NCI-H2227 (cell line): ENCODE results near the gene TIMM17A.

ENCODE experiments used
- DNase-seq: peaks from one replicate; lab custom pipeline; 2025; ENCODE audit not compliant: unreplicated experiment; lab: John Stamatoyannopoulos, UW

Gene TIMM17A

DNA sequence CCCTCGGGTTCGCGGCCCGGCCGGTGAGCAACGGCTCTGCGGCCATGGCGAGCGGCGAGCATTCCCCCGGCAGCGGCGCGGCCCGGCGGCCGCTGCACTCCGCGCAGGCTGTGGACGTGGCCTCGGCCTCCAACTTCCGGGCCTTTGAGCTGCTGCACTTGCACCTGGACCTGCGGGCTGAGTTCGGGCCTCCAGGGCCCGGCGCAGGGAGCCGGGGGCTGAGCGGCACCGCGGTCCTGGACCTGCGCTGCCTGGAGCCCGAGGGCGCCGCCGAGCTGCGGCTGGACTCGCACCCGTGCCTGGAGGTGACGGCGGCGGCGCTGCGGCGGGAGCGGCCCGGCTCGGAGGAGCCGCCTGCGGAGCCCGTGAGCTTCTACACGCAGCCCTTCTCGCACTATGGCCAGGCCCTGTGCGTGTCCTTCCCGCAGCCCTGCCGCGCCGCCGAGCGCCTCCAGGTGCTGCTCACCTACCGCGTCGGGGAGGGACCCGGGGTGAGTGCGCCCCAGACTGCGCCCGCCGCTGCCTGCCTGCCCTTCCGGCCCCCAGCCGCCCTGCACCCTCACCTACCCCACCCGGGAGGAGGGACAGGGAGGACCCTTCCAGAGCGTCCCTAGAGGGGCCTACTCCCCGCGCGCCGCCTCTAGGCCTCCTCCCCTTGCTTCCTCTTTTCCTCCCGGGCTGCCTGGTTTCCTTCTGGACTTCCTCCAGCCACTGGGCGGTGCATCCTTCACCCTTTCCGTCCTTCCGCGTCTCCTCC is 27.5 kb downstream of the TIMM17A start, which contains the start of gene RNPEP:
Gene RNPEP (plus strand): TSS at position 26 of the 757 bp plus-strand sequence. CDS start 19 bp downstream, at position 45.
- peak; percentile 76 for DNase-seq

DNA sequence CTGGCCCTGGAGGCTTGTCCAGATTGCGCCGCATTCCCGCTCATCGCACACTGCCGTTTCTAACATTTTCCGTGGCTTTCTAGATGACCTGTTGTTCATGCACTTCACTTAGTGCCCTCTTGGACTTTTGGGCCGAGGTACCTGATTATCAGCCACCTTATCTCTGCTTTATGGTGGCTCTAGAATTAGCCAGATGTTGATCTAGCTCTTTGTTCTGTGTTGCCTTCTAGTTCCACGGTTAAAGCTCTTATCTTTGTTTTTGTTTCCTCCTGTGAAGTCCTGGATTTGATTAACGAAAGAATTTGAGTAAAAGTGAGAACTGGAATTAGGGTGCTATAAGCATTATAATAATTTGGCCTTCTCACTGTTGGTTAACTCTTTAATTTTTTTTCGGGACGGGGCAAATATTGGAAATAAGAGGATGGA is 28.1 kb downstream of the TIMM17A start:
- DNase-seq: no peak

DNA sequence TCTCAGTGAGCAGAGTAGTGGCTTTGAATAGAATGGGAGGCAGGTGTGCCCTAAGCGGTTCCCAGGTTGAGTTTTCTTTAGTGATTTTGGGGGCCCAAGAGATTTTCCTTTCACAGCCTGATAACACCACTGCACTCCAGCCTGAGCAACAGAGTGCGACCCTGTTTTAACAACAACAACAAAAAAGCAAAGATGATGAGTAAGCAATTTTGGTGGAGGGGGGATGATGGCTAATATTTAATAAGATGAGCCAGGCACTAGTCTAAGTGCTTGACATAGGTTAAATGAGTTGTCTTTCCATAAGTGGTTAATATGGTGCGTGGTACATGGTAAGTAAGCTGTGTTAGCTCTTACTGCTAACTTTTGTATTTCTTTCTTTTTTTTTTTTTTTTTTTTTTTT is 29.1 kb downstream of the TIMM17A start:
- DNase-seq: no peak

DNA sequence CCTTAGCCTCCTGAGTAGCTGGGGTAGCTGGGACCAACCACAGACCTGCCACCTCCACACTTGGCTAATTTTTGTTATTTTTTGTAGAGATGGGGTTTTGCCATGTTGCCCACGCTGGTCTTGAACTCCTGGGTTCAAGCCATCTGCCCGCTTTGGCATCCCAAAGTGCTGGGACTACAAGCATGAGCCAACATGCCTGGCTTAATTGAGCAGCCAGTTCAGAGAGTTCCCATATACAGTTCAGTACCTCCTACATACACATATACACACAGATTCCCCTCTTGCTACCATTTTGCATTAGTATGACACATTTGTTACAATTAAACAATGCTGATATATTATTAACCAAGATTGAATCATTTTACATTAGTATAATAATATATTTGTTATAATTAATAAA is 30.1 kb downstream of the TIMM17A start:
- no peak for DNase-seq

DNA sequence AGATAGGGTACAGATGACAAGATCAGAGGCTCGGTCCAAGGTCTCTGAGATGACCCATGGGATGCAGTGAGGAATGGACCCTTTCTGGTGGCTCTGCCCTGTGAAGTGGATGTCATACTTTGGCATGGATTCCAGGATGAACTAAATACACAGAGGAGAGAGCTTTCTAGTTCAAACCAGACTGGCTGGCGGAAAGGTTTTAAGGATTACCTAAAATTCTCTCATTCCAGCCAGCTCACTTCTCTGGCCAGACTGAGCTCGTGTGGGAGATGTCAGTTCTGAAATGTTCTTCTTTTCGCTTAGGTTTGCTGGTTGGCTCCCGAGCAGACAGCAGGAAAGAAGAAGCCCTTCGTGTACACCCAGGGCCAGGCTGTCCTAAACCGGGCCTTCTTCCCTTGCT is 33.3 kb downstream of the TIMM17A start:
- no peak for DNase-seq

DNA sequence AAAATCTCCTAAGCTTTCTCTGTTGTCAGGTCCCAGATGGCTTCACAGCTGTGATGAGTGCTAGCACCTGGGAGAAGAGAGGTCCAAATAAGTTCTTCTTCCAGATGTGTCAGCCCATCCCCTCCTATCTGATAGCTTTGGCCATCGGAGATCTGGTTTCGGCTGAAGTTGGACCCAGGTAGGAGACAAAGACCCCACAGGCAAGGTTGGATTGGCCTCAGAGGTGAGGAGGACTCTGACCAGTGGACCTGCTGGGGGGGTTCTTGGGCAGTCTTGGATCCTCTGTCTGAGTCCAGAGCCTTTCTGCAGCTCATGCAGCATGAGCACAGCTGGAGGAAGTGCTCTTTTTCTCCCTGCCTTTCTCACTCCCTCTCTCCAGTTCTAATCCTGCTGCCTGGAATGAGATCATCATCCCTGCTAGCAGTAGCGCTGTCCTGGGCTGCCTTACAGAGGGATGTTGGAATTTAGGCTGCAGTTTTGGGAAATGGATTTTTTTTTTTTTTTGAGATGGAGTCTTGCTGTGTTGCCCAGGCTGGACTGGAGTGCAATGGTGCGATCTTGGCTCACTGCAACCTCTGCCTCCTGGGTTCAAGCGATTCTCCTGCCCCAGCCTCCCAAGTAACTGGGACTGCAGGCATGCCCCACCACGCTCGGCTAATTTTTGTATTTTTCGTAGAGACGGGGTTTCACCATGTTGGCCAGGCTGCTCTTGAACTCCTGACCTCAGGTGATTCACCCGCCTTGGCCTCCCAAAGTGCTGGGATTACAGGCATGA is 34.2 kb downstream of the TIMM17A start:
- DNase-seq: no peak

- no peak for DNase-seq
Measured at GRCh38 chr1:201990427-201990826, 35.1 kb downstream of the TIMM17A start.

DNA sequence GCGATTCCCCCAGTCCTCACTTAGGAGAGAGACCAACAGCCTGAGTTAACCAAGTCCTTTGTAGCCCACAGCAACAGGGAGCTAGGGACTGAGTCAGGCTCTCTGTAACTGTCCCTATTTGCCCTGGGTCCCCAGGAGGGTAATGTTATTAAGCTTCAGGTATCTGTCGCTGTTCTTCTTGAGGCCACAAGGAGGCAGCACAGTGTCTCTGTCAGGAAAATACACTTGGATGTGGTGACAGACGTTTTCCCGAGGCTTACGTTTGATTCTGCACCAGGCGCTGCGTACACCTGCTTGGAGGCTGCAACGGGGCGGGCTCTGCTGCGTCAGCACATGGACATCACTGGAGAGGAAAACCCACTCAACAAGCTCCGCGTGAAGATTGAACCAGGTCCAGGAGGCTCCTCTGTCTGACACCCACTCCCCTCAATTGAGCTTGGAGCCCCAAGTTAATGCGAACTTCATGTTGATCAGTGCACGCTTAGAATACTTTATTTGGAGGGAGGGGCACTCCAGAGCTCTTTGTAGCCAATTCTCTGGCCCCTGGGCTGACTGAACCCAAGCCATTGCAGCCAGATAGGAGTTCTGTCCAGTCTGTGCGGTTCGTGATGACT is 44.4 kb downstream of the TIMM17A start:
- DNase-seq: peak; percentile 66

DNA sequence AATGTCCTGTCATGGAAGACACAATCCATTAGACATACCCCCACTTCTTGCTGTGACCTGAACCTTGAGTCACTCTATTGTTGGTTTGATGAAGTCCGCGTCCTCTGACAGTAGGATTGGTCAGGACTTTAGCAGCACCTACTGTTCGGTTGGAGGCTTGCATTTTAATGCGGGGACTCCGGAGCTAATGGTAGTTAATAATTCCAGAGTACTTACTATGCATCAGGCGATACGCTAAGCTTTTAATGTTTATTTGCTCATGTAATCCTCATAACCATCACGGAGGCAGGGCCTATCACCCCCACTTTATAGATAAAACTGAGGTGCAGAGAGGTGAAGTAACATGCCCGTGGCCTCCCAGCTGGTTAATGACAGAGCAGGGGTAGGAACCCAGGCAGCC is 47.2 kb downstream of the TIMM17A start:
- DNase-seq: no peak

DNA sequence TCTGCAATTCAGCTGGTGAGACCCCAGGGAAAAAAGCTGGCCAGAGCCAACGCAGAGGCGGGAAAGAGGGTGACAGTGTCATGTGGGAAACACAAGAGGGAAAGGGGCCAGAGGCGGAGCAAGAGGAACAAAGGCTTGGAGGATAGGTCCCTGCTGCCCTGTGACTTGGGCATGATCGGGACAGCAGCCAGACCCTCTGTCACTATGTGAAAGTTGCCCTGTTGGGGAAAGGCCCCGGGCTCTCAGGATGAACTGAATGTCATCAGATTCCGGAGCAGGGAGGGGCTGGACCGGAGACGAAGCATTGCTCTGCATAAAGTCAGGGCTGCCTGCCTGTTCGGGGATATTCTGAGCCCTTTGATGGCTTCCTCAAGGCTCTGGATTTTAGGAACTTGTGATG is 49.4 kb downstream of the TIMM17A start:
- no peak for DNase-seq

DNA sequence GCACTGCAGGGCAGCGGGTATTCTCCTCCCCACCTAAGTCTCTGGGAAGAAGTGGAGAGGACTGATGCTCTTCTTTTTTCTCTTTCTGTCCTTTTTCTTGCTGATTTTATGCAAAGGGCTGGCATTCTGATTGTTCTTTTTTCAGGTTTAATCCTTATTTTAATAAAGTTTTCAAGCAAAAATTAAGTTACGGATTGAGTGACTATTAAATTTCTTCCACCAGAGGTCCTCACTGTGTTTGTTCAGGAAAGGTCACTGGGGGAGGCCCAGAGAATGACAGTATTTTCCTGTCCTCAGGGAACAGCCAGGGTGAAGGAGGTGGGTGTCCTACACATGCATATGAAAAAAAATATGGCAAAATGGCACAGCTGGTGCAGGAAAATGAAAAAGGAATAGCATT is 50.7 kb downstream of the TIMM17A start:
- no peak for DNase-seq

GRCh38 chr1:202007304-202007703 is 52.0 kb downstream of the TIMM17A start:
- no peak for DNase-seq

DNA sequence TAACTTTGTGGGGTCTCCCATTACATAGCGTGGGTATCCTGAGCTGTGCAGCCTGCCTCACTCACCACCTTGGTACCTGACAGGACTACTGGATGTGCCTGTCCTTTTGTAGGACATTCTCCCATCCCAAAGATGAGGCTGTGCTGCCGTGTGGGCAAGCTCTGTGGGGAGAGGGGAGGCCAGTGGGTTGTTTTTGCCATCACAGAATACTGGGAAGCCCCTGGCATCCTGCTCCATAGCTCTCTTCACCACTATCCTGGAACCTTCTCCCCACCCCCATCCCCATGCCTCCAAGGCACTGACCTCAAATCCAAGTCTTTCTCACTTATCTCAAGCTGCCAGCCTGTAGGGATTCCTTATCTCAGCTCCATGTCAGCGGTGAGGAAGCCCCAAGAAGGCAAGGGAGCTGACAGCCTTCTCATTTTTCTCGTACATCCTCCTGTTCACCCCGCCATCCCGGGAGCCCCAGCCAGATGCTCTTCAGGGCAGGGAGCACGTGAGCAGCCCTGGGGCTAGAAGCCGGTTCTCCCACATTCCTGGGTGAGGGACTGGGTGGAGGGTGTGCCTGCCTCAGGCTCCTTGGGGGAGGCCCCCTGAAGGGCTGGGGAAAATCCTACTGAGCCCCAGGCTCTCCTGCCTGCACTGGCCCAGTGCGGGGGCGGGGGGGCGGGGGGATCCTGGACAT is 52.6 kb downstream of the TIMM17A start:
- no peak for DNase-seq

DNA sequence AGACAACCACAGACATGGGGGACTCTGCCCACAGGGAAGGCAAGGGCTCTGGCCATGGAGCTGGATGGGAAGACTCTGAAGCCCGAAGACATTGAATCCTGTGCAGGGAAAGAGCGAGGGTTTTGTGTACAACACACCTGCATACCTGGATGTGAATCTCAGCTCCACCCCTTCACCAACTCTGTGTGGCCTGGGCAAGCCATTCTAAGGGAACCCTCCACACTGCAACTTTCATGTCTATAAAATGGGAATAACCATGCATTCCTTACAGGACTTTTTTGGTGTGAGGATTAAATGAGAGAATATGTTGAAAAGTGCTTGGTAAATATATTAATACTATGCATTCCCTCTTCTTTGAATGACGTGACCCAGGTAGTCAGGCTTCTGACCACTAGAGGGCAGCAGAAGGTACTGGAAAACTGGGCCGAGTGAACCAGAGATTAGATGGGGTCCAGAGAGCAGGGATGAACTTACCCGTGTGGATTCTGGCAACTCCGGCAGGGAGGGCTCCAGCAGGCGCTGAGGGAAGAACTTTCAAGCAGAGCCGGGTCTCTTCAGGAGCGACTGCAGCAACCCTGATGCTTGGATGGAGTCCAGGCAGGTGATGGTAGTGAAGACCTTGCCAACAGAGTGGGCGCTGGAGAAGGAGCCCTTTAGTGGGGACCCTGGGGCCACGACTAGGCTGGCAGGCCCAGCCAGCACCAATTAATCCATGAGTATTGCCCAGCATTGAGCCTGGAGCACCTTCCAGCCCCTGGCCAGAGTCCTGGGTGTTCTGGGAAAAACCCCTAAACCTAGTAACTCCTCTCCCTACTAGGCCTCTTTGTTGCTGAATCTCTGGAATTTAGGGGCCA is 54.2 kb downstream of the TIMM17A start:
- peak; percentile 84 for DNase-seq

- peak; percentile 6 for DNase-seq
Measured at GRCh38 chr1:202010180-202011015, 55.1 kb downstream of the TIMM17A start, which contains the start of gene ELF3. Gene ELF3, plus strand, starts transcription at chr1:202010587. Its CDS starts 550 bp downstream, at chr1:202011137.

GRCh38 chr1:202011994-202012393 is 56.7 kb downstream of the TIMM17A start:
- DNase-seq: no peak

GRCh38 chr1:202012544-202013478 is 57.5 kb downstream of the TIMM17A start:
- no peak for DNase-seq

DNA sequence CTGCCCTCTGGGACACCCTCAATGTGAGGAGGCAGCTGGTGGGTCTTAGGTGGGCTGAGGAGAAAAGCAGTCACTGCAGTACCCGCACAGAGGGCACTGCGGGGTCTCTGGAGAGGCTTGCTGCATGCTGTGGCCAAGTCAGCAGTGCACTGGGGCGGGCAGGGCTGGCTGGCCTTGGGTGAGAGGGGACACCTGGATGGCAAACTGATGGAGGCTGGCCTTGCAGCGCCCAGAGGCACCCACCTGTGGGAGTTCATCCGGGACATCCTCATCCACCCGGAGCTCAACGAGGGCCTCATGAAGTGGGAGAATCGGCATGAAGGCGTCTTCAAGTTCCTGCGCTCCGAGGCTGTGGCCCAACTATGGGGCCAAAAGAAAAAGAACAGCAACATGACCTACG is 58.3 kb downstream of the TIMM17A start:
- no peak for DNase-seq
